ENCODE measurements around the gene ZNF200.

Gene ZNF200

GRCh38 chr16:3234543-3234856 is 458 bp downstream of the ZNF200 start:
- H3K4me3 ChIP-seq (ENCODE audit: low read depth, low read length): peak overlapping the region; percentile 71
- no peak for TF ChIP-seq CTCF (IDR thresholded peaks at IDR 0.05; ENCODE audit: low read depth, low read length)

- TF ChIP-seq CTCF (IDR thresholded peaks at IDR 0.05; ENCODE audit: low read depth, low read length): no peak
- H3K4me3 ChIP-seq (ENCODE audit: low read depth, low read length): no peak overlapping the region
These were observed 10.9 kb downstream of the ZNF200 start for GRCh38 chr16:3223913-3224515.

GRCh38 chr16:3220839-3221238 is 14.1 kb downstream of the ZNF200 start:
- no peak for TF ChIP-seq CTCF (IDR thresholded peaks at IDR 0.05; ENCODE audit: low read depth, low read length)
- H3K4me3 ChIP-seq (ENCODE audit: low read depth, low read length): no peak overlapping the region

GRCh38 chr16:3216263-3216640 is 18.7 kb downstream of the ZNF200 start:
- H3K4me3 ChIP-seq (ENCODE audit: low read depth, low read length): no peak overlapping the region
- no peak for TF ChIP-seq CTCF (IDR thresholded peaks at IDR 0.05; ENCODE audit: low read depth, low read length)

GRCh38 chr16:3215601-3216262 is 19.2 kb downstream of the ZNF200 start:
- no peak overlapping the region for H3K4me3 ChIP-seq (ENCODE audit: low read depth, low read length)
- TF ChIP-seq CTCF (IDR thresholded peaks at IDR 0.05; ENCODE audit: low read depth, low read length): no peak

GRCh38 chr16:3214904-3215600 is 19.9 kb downstream of the ZNF200 start:
- TF ChIP-seq CTCF (IDR thresholded peaks at IDR 0.05; ENCODE audit: low read depth, low read length): no peak

GRCh38 chr16:3212567-3212966 is 22.4 kb downstream of the ZNF200 start:
- no peak for TF ChIP-seq CTCF (IDR thresholded peaks at IDR 0.05; ENCODE audit: low read depth, low read length)
- H3K4me3 ChIP-seq (ENCODE audit: low read depth, low read length): no peak overlapping the region

More at GRCh38 chr16:3214904-3215600, 19.9 kb downstream of the ZNF200 start:
- H3K4me3 ChIP-seq (ENCODE audit: low read depth, low read length): no peak overlapping the region
